MCF 10A (cell line): ENCODE data around the gene KDR. TPM values are rescaled to one million over a fixed set of nuclear protein-coding genes. Genes with fewer than 3 reads are reported as not detected.

Experiments
- BruUV-seq: library from RNA; stranded (reverse); fragments of 400-500 nt; replicated peaks from 2 replicates; lab custom pipeline; 2021; lab: Mats Ljungman, UMichigan
- CTCF ChIA-PET: fragments of 300-600 bp; sonication (Branson Sonifier 250); formaldehyde crosslinking; extraction: SDS; loops from one replicate; lab custom pipeline; 2021; ENCODE audit warnings: antibody characterized with exemption, inconsistent platforms; lab: Yijun Ruan, JAX
- POLR2A ChIA-PET: fragments of 300-600, 350-650 bp; sonication (Branson Sonifier 250); formaldehyde crosslinking; extraction: SDS; loops from one replicate; lab custom pipeline; 2020; ENCODE audit warnings: antibody characterized with exemption, inconsistent platforms; lab: Yijun Ruan, JAX
- DNase-seq: peaks from one replicate; pipeline ENCODE4 v3.0.0-alpha.2; 2018; ENCODE audit not compliant: unreplicated experiment
- H3K27ac Mint-ChIP-seq: one replicate; pipeline ENCODE4 v1.8.0; 2022; ENCODE audit warnings: mild to moderate bottlenecking, low read depth, mixed read lengths; ENCODE audit not compliant: unreplicated experiment
- H3K27me3 Mint-ChIP-seq: one replicate; pipeline ENCODE4 v1.8.0; 2022; ENCODE audit warnings: mixed read lengths; ENCODE audit not compliant: insufficient read depth, unreplicated experiment
- H3K36me3 Mint-ChIP-seq: one replicate; pipeline ENCODE4 v1.8.0; 2022; ENCODE audit warnings: mild to moderate bottlenecking, moderate library complexity, mixed read lengths; ENCODE audit not compliant: insufficient read depth, unreplicated experiment
- H3K4me1 Mint-ChIP-seq: one replicate; pipeline ENCODE4 v1.8.0; 2022; ENCODE audit warnings: mixed read lengths; ENCODE audit not compliant: insufficient read depth, unreplicated experiment
- H3K4me3 Mint-ChIP-seq: one replicate; pipeline ENCODE4 v1.8.0; 2022; ENCODE audit warnings: mild to moderate bottlenecking, moderate library complexity, mixed read lengths; ENCODE audit not compliant: unreplicated experiment
- H3K9me3 Mint-ChIP-seq: one replicate; pipeline ENCODE4 v1.8.0; 2022; ENCODE audit warnings: mixed read lengths; ENCODE audit not compliant: unreplicated experiment
- CTCF ChIP-seq: fragments of 200-600 bp; IDR thresholded peaks from one replicate; pipeline ENCODE4 v1.8.0; 2022; ENCODE audit warnings: antibody characterized with exemption, mild to moderate bottlenecking; ENCODE audit not compliant: unreplicated experiment
- intact Hi-C: fragments of 100-400 bp; cut with micrococcal nuclease; formaldehyde crosslinking; loops from 2 replicates; pipeline ENCODE4 v1.14.1; 2022
- total RNA-seq: library from RNA; stranded (reverse); gene quantifications from 2 replicates; pipeline ENCODE4 v1.2.3, GENCODE V29; 2022

The KDR gene
- total RNA-seq, 1 experiment from 2014 or later: 0.37 TPM

GRCh38 chr4:55035892-55036291 lies 89.5 kb downstream of the KDR start:
- no TSS peak for BruUV-seq
- intact Hi-C loops: no loop called here
- Mint-ChIP-seq H3K36me3 (no peaks in the 10 kb centered on the region), H3K27ac (peak overlapping the region; percentile 49), H3K27me3 (no peaks in the 10 kb centered on the region), H3K4me1 (peaks cover 83% of the 10 kb centered on the region), H3K9me3 (no peaks in the 10 kb centered on the region), H3K4me3 (peak overlapping the region; percentile 66)
- ChIA-PET CTCF (interaction anchor here (0.6 to 1.9 kb wide), 3 partner anchors 37 to 666 kb away, joined by 3 to 7 read pairs (median 3); no protein-coding TSS in a partner anchor), POLR2A (interaction anchor here (1.2 to 6.2 kb wide), 10 partner anchors 9 to 362 kb away, joined by 3 to 77 read pairs (median 7); no protein-coding TSS in a partner anchor)
- DNase-seq: no peak
- TF ChIP-seq CTCF: no peak

DNA sequence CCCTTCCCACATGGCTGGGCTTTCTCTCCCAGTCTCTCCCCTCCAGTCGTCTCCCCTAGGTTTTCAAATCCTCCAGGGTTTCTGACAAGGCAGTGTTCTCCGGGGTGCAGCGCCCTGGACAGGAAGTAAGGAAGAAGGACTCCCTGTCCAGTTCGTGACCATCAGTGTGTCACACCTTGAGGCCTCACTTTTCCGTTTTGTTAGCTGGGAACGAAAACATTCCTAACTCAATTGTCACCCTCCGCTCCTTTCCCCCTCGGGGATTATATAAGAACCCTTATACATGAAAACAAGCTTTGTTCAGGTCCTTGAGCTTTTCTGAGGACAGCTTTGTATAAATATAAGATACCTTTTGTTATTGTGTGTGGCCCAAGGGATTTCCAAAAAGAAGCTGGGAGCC lies 92.1 kb downstream of the KDR start:
- CTCF ChIA-PET: interaction anchor here (0.6 to 1.8 kb wide), 8 partner anchors 12 to 313 kb away, joined by 3 to 7 read pairs (median 4); partner anchors contain the start of gene SRD5A3

GRCh38 chr4:55032788-55033187 lies 92.6 kb downstream of the KDR start:
- peaks cover under 1% of the 10 kb centered on the region for H3K36me3 Mint-ChIP-seq
- intact Hi-C loops: loop anchor here (5.0 kb wide), 1 partner anchor 140 kb away; no protein-coding TSS in a partner anchor
- BruUV-seq: no TSS peak
- no peak for DNase-seq
- peak overlapping the region; percentile 49 for H3K27ac Mint-ChIP-seq
- H3K27me3 Mint-ChIP-seq: no peaks in the 10 kb centered on the region
- H3K9me3 Mint-ChIP-seq: no peaks in the 10 kb centered on the region
- ChIA-PET POLR2A (interaction anchor here (0.6 to 6.2 kb wide), 9 partner anchors 14 to 513 kb away, joined by 3 to 77 read pairs (median 3); no protein-coding TSS in a partner anchor), CTCF (interaction anchor here (0.6 to 1.8 kb wide), 6 partner anchors 27 to 519 kb away, joined by 3 to 6 read pairs (median 3); partner anchors contain the start of gene SRD5A3)
- H3K4me1 Mint-ChIP-seq: peaks cover 71% of the 10 kb centered on the region
- no peak for TF ChIP-seq CTCF
- H3K4me3 Mint-ChIP-seq: no peak overlapping the region

More for the DNA sequence above, 92.1 kb downstream of the KDR start:
- Mint-ChIP-seq H3K4me1 (peaks cover 76% of the 10 kb centered on the region), H3K27ac (peak overlapping the region; percentile 49), H3K9me3 (no peaks in the 10 kb centered on the region), H3K36me3 (no peaks in the 10 kb centered on the region), H3K27me3 (no peaks in the 10 kb centered on the region), H3K4me3 (no peak overlapping the region)
- BruUV-seq: no TSS peak
- POLR2A ChIA-PET: interaction anchor here (0.6 to 6.2 kb wide), 11 partner anchors 14 to 1222 kb away, joined by 3 to 77 read pairs (median 3); no protein-coding TSS in a partner anchor
- intact Hi-C loops: loop anchor here (5.0 kb wide), 1 partner anchor 139 kb away; no protein-coding TSS in a partner anchor
- DNase-seq: peak; percentile 49
- no peak for TF ChIP-seq CTCF

DNA sequence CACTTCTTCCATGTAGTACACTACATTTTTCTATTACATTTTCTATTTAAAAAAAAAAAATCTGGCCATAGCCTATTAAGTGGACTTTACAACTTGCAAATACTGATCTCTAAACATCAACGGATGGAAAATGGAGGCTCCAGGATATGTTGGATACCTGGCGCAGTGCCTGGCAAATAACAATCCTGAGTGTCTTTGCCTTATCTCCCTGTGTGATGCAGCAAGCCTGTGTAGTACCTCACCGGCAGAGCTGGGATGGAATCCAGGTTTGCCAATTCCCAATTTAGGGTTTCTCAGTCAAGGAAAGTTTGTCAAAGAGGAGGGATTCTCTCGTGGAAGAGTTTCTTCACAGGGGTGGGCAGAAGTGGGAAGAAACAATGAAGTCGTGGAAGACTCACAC lies 93.2 kb downstream of the KDR start:
- POLR2A ChIA-PET: interaction anchor here (0.6 to 2.5 kb wide), 5 partner anchors 12 to 288 kb away, joined by 3 to 34 read pairs (median 4); no protein-coding TSS in a partner anchor
- Mint-ChIP-seq H3K4me3 (no peak overlapping the region), H3K27ac (peak overlapping the region; percentile 63), H3K9me3 (no peaks in the 10 kb centered on the region), H3K4me1 (peaks cover 67% of the 10 kb centered on the region), H3K36me3 (peaks cover 6% of the 10 kb centered on the region), H3K27me3 (no peaks in the 10 kb centered on the region)
- intact Hi-C loops: loop anchor here (5.0 kb wide), 1 partner anchor 140 kb away; no protein-coding TSS in a partner anchor
- DNase-seq: no peak
- CTCF ChIA-PET: no interaction called here
- no TSS peak for BruUV-seq
- no peak for TF ChIP-seq CTCF
